Endothelial cell of hepatic sinusoid (primary cell): Measurements from ENCODE around the gene LMO1.

Experiments
- in situ Hi-C: cut with HindIII; loops from 2 replicates; pipeline ENCODE4 v1.10.0; 2017; ENCODE audit warnings: low sequenced_read_pairs

The LMO1 gene

DNA sequence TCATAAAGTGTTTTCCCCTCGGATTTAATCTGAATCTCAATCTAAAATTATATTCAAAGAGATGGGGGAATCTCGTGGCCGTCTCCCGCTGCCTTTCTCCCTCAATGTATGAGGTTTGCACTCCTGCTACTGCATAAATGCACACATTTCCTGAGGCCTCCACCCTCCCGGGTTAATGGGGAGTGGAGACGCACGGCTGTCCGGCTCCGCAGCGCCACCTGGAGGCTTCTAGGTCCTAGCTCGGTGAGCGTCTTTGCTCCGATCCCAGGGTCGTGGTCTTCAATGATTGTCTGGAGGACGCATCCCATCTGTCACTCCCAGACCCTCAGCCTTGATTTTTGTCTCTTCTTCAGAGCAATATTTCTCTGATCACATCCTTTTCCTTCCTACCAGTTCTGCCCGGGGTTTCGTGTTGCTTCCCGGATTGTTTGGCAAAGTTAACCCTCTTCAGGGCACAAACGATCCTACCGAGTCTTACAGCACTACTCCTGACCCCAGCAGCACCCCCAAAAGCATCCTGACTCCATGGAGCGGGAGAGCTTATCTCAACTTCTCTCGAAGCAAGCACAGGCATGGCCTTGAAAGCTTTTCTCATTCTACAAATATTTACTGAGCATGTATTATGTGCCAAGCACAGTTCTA lies at the start of gene LMO1:
TSS of gene LMO1 (minus strand) at position 110 of the 642 bp plus-strand sequence. CDS start 516 bp downstream, outside the sequence.
- in situ Hi-C loops: no loop called here

DNA sequence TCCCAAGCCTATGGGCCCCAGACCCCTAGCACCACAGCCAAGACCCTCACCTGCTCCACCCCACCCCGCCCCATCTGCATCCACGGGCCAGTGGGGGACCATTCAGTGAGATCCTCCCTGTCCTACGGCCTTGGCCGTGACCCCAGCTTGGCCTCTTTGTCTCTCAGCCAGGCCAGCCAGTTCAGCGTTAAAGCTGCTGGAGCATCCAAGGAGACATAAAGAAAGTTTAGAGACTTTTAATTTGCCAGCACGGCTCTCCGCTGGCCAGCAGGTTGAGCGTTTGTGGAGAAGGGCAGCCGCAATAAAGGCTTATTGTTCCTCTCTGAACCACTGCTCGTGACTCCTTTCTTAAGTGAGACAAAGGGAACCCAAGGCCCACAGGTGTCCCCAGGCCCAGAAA lies 49.3 kb upstream of the LMO1 start:
- in situ Hi-C loops: no loop called here

DNA sequence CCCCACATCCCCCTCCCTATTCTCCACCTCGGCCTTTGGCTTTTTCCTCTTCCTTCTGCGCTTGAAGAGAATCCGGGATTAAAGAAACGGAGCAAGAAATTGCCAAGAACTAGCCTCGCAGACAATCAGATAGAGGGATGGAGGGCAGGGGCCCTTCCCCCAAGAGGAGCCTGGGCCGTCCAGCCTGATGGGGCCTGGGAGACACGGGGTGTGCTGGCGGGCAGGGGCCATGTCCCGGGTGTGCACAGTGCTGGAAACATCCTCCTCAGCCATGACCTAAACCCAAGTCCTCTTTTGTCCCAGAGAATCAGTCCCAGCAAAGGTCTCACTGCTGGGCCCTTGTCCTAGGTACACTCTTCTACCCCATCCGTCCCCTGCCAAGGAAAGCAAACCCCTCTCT lies 47.7 kb upstream of the LMO1 start:
- in situ Hi-C loops: no loop called here

DNA sequence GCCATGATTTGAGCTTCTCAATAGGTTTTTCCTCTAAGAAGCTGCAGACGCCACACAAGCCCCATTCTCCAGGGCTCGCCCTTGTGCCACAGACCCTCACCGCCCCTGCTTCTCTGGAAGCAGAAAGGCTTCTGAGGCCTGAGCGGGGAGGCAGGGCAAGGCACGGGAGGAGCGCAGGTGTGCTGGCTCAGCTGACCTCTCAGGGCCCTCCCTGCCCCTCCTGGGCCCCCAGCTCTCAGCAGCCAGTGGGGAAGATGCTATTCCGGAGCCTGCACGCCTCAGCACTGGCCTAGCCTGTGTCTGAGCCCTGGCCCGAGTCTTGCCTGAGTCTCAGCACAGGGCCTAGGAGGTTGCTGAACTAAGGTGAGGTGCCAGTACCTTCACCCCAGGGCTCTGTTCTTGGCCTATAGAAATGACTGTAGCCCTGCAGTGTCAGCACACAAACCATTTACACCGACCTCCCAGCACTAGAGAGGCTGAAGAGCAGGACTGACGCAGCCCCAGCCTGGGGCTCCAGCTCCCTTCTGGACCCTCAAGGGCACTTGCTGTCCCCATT lies 47.1 kb upstream of the LMO1 start:
- in situ Hi-C loops: no loop called here

DNA sequence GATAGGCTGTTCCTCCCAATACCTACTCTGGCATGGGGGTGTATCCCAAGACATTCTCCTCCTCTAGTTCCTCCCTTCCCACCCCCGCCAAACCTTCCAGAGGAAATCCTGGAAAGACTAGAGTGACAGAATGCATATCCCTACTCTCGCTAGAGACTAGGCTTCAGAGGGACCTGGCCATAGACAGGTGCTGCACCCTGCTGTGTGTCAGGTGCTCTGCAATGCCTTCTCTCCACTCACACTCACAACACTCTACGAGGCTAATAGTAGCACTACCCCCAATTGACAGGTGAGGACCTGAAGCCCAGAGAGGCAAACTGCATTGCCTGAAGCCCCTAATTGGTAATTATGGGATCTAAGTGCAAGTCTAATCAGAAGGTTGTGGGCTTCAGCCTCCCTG lies 46.2 kb upstream of the LMO1 start:
- in situ Hi-C loops: loop anchor here (5.0 kb wide), 2 partner anchors 68 to 93 kb away; no protein-coding TSS in a partner anchor

DNA sequence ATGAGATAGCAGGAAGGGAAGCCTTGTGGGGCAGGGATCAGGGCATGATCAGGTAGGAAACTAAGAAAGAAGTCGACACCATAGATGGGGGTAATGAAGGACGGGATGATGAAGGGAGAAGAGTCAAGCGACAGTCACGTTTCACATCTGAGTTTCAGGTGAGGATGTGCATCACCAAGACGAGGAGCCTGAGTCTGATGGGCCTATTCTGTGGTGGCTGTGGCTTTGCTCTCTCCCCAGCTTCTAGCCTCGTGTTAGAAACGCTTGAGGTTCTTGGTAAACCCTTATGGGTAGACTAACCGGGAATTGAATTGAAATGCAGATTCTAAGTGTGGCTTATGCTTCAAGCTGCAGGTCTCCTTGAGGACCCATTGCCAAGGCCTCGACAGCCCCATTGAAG lies 45.6 kb upstream of the LMO1 start:
- in situ Hi-C loops: loop anchor here (5.0 kb wide), 2 partner anchors 67 to 92 kb away; no protein-coding TSS in a partner anchor

DNA sequence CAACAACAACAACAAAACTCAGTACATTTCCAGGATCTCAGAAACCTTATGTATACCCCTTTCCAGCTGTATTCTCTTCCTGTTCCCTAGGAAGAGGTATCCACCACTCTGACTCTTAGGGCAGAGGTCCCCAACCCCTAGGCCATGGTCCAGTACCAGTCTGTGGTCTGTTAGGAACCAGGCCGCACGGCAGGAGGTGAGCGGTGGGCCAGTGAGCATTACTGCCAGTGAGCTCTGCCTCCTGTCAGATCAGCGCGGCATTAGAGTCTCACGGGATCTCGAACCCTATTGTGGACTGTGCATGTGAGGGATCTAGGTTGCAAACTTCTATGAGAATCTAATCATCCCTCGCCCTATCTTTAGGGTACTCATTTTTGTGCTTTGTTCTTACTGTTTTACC lies 43.9 kb upstream of the LMO1 start:
- in situ Hi-C loops: loop anchor here (5.0 kb wide), 2 partner anchors 65 to 90 kb away; no protein-coding TSS in a partner anchor

DNA sequence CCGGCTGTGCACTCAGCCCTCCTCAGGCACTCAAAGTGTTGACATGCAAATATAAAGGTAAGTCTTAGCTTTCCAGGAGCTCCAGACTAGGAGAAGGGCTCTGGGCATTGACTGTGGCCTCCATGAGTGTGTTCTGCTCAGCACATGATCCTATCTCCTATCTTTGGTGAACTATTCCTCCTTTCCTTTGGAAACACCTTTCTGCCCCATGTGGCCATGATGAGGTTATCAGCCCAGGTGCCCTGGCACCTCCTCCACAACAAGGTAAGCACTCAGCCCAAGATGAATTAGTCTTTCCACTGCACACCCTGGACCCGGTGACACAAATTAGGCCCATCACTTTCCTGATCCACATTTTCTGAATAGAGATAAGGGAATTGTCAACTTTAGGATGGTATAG lies 37.9 kb upstream of the LMO1 start:
- in situ Hi-C loops: no loop called here

DNA sequence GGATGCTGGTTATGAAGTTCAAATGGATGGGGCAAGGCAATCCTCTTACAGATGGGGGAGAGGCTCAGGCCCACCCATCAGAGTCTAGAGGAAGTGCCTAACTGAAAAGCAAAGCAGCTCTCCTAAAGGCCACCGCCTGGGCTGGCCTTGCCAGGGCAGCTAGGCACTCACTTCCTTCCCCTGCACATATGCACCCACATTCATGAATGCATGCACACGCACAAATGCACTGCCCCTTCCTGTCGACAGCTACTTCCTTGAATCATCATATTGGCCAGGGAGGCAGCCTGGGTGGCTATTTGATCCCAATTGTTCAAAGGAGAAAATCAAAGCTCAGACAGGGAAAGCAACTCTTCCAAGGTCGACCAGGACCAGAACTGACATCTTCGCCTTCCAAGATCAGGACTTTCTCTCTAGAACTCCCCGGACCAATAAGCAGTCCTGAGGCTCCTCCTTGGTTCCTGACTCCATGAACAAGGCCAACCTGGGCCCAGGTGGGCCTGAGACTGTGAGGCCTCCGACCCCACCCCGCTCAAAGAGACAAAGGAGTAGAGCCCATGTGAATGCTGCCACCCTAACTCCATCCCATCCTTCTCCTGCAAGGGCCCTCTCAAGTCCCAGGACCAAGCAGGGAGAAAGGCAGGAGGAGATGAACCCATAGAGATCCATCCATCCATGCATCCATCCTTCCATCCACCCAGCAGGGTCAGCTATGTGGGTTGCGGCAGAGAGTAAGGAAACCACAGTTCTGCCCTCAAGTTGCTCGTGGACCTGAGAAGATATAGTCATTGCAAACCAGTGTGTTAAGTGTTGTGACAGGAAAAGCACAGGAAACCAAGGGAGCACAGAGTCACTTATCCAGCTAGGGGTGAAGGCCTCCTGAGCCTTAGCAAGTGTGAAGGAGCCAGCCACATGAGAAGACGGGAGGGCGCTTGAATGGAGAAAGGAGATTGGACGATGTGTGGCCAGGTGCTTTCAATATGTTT lies 35.4 kb upstream of the LMO1 start:
- in situ Hi-C loops: no loop called here

DNA sequence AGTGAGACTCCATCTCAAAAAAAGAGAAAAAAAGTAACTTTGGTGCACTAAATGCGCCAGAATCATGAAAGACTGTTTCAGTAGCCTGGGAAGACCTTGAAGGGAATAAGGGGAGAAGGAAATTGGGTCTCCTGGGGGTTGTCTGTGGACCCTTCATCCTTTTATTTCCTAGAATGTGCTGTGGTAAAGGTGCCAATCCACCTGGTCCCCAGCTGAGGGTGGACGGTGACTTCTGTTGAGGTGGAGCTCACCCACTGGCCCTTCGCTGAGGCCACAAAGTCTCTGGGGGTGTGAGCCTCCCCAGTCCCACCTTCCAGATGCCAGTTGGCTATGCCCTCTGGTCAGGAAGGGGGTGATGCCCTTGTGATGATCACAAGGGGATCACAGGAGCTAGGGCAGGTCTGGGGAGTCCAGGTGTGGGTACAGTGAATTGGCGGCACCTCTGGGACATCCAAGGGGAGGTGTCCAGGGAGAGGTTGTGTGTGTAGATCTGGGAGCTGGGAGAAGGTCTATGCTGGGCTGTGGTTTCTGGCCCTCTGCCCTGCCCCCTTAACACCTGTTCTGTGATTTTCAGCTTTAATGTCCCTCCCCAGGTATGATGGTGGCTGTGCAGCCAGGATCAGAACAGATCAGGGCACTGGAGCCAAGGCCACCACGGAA lies 34.2 kb upstream of the LMO1 start:
- in situ Hi-C loops: no loop called here

DNA sequence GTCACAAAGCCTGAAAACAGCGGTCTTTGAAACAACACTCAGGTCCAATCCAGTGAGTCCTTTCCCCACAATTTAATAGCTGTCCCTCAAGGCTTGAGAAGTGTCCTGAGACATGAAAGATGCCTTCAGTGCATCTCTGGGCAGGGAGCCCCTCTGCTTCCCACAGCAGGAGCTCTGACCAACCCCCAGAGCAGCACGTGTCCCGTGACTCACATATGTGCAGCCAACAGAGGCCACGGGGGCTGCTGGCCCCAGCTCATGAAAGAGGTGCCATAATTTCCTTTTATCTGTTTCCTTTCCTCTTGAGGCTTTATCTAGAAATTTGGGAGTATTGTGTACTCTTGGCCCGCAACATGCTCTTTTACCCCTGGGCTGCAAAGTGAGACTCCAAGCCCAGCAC lies 33.2 kb upstream of the LMO1 start:
- in situ Hi-C loops: no loop called here

DNA sequence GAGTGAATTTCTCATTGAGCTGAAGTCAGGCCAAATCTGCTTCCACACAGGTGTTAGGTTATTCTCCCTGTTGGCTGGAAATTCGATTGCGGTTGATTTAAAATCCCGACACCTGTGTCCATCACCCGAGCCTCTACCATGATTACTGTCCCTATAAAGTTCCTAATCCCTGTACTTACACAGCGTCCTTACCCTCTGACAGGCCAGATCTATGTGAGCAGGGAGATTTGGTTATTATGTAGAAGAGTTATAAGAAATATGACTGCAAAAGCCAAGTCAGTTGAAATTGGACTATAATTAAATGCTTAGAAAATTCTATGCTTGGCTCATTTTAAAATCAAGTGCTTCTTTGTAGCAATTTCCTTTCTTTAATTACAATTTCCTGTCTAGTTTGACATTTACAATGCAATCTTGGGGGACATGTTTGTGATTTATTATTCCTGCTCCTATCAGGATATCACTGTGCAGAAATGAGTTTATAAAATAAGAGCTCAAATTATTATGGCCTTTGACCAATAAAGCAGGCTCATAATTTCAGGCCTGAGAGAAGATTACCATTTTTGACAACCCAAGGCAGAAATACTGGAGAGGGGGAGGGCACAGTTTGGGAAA lies 32.5 kb upstream of the LMO1 start:
- in situ Hi-C loops: no loop called here

DNA sequence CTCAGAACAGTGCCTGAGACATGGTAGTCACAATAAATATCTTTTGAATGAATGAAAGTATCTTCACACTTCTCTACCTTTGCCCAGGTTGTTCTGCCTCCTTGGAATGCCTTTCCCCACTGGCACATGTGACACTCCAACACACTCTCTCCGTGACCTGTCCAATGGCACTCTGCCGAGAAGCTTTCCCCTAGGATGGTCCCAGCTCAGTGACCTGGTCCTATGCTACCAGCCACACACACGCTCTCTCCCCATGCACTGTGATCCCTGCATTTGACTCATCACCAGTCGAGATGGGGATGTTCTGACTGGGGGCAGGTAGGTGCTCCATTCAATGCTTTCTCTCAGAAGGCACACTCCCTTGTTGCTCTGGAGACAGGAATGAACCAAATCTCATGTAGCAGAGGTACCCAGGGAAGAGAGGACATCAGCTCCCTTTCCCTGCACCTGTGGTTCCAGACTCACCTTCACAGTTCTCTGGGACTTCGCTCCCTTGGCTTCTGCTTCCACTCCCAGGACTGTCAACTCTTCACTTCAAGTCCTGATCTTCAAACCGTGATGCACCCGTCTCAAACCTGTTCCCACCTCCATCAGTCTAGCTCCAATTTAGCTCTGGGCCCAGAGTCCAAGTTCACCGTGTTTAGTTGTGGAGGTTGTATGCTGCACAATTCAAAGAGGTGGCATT lies 30.7 kb upstream of the LMO1 start:
- in situ Hi-C loops: no loop called here

DNA sequence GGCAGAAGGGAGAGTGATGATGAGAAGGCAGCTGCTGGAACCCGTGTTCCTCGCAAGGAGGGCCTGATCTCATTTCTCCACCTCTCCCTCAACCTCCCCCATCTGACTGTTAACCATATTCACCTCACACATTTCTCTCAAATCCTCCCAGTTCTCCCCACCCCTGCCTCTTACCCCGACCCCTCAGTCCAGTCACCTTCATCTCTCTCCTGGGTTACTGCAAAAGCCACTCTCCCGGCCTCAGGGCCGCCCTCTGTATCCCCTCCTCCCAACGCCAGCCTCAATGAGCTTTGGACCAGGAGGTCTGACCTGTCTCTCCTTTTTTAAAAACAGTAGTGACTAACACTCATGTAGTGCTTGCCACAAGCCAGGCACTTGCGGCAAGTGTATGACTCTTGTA lies 29.5 kb upstream of the LMO1 start:
- in situ Hi-C loops: no loop called here

DNA sequence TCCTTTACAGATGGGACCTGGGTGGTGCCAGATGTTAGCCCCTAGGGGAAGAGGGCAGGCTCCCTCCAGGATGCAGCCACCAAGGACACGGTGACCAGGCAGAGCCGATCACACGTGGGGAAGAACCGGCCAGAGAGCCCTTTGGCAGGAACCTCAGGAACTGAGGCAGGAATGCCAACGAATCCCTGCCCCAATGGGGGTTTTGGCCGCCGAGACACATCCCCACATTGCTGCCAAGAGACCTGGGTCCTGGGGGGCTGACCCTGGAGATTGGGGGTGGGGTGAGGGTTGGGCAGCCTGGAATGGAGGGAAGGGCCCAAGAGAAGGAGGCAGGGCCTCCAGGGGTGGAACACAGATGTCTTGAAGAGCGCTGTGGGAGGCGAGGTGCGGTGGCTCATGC lies 28.7 kb upstream of the LMO1 start:
- in situ Hi-C loops: no loop called here

DNA sequence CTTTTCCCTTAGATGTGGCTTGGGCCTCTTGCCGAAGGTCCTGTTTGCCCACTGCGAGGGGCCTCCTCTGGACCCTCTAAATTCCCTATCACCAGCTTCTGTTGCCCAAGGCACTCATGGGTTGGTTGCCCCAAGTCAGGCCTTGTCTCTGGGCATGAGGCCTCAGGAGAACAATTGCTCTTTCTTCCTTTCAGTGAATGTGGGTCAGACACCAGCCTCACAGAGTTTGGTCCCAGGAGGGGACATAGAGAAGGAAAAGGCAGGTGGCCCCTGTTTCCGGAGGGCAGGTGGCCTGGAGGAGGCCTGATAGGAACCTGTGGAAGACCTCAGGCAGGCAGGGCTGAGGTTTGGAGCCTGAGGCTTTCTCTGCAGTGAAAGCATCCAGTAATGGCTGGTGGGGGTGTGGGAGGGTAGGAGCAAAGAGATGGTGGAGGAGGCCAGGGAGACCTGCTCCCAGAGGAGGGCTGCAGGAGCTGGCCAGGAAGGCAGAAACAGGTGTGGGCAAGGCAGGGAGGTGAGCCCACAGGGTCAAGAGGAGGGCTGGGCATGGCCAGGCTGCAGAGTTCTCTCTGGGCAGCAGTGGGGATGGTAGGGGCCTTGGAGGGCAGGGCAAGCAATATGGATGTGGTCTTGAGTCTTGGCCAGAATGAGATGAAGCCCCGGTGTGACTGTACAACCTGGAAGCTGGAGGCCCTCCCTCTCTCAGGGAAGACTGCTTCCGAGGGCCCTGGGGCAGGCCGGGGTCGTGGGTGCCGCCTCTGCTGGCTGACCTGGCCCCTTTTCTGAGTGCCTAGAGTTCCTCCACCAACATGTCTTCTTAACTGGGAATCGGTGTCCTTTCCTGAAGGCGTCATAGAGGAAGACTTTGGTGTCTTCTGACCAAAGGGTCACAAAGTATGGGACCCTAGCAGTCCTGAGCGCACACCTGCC lies 28.0 kb upstream of the LMO1 start:
- in situ Hi-C loops: no loop called here

DNA sequence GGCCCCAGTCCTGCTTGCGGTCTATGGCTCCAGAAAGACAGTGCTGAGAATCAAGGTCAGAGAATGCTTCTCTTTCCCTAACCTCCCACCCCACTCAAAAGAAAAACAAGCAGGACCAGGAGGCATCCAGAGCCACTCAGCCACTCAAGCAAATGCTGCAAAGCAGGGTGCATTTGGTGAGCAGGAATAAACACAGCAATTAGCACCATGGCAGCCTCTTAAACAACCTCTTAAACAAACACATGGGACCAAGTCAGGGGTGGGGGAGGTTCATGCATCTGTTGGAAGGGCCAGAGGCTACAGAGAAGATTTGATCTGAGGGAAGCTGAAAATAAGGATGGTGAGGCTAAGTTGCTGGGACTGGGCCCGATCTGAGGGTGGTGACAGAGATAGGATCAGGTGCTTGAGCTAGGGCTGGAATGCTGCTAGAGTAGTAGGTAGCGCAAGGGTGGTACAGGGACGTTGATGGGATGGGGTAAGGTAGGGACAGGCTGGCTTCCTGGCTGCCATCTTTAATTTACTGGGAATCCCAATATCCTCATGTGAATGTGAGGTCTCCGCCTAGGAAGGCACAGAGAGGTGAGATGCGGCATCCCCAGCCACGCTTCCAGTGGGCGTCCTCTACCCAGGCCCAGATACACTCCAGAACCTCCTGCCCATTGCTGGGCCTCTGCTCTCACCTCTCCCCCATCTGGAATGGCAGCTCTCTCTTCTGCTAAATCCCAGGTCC lies 26.6 kb upstream of the LMO1 start:
- in situ Hi-C loops: no loop called here

DNA sequence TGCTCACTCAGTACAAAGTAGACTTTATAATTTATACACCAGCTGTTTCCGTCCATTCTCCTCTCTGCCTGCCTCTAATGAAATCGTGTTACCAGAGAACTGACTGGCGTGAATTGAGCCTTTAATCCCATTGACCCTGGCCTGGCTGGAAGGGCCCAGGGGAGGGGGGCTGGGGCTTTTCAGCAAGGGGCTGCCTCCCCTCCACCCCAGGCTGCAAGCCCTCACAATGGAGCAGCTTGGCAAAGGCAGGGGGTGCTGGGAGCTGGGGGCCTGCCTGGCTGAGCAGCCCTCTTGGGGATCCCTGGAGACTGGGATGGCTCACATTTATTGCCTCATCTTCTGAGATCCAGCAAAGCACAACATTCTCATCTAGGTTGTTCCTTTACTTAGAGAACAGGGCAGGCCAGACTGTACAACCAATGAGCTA lies 25.8 kb upstream of the LMO1 start:
- in situ Hi-C loops: no loop called here
